Gastrocnemius medialis (tissue), 4 donors: ENCODE results near the gene OPCML. TPM values are rescaled to one million over a fixed set of nuclear protein-coding genes. Genes with fewer than 3 reads are reported as not detected.

Experiments used
- ATAC-seq, 2 donors: fragments of 150-250 bp; one replicate each; pipeline ENCODE4 v1.9.1; 2016
- DNase-seq, 2 donors: peaks; one replicate each; pipeline ENCODE4 v3.0.0-alpha.2; 2019
- H3K27ac ChIP-seq, 4 donors: fragments of 200-600 bp; sonication (generic); 1 replicate in 1 of 4; 2 replicates in 3 of 4; pipeline ENCODE4 v1.5.1; 2016 to 2018; ENCODE audit warnings: mild to moderate bottlenecking in 2 of 4, moderate library complexity in 1 of 4
- H3K27me3 ChIP-seq, 3 donors: fragments of 200-600 bp; sonication (generic) in 2 of 3; 1 replicate in 1 of 3; 2 replicates in 2 of 3; pipeline versions ENCODE4 v1.5.1 to v1.6.0; 2016 to 2019; ENCODE audit warnings: mild to moderate bottlenecking in 1 of 3, moderate library complexity in 1 of 3
- H3K36me3 ChIP-seq, 2 donors: fragments of 200-600 bp; sonication (generic) in 1 of 2; one replicate each; pipeline ENCODE4 v1.5.1; 2017 to 2018
- H3K4me1 ChIP-seq, 2 donors: fragments of 200-600 bp; sonication (generic) in 1 of 2; one replicate each; pipeline ENCODE4 v1.5.1; 2016 to 2017; ENCODE audit warnings: mild to moderate bottlenecking in 2 of 2
- H3K4me3 ChIP-seq, 4 donors: fragments of 200-600 bp; sonication (generic) in 3 of 4; 1 replicate in 1 of 4; 2 replicates in 3 of 4; pipeline ENCODE4 v1.5.1; 2016 to 2019; ENCODE audit warnings: mild to moderate bottlenecking in 2 of 4
- H3K9me3 ChIP-seq, 3 donors: fragments of 200-600 bp; sonication (generic) in 2 of 3; 1 replicate in 1 of 3; 2 replicates in 2 of 3; pipeline ENCODE4 v1.5.1; 2016 to 2019
- POLR2A ChIP-seq, 2 donors: fragments of 450-650 bp; IDR thresholded peaks; one replicate each; pipeline ENCODE4 v1.6.1; 2017; ENCODE audit warnings: antibody characterized with exemption in 2 of 2, mild to moderate bottlenecking in 2 of 2, moderate library complexity in 2 of 2
- in situ Hi-C, 4 donors: fragments of 200-750 bp; cut with MboI; loops; one replicate each; pipeline versions ENCODE4 v1.15.0 to v1.8.0; 2017; ENCODE audit warnings: low sequenced_read_pairs in 4 of 4
- intact Hi-C: fragments of 100-400 bp; cut with DNase I; formaldehyde crosslinking; loops from one replicate; pipeline ENCODE4 v1.15.1; 2023; ENCODE audit warnings: low total_unique reads
- total RNA-seq, 4 donors: library from RNA; depleted of rRNA; stranded (reverse); fragments of >200 nt; gene quantifications; one replicate each; pipeline versions ENCODE4 v1.1.0 to v1.2.3, GENCODE V29; 2016
- TF ChIP-seq, protein P1 (sequence below), 5 experiments: fragments of 450-650 bp in 3 of 5; fragments of 200-600 bp in 2 of 5; sonication (generic) in 2 of 5; IDR thresholded peaks in 4 of 5; conservative IDR thresholded peaks in 1 of 5; 1 replicate in 4 of 5; 2 replicates in 1 of 5; pipeline ENCODE4 v1.5.1; 2016 to 2019; ENCODE audit warnings: antibody characterized with exemption in 5 of 5, mild to moderate bottlenecking in 3 of 5, moderate library complexity in 3 of 5

The OPCML gene
- total RNA-seq, 4 donors from 2014 or later = not detected

DNA sequence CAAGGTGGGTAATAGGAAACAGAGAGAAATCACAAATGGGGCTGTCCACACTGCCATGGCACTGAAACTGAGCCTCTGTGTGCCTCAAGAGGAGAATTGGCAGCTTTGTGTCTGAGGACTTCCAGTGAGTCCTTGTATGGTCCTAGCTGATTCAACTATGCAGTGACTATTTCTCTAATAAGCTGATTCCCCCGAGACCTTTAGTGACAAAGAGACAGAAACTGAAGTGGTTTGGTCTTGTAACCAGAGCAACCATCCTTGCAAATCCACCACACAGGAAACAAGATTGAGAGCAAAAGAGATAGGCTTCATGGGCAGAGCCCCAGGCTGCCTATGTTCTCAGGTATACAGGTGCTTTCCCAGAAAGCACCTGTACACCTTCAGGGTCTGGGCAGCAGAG is 1123.4 kb downstream of the OPCML start:
- intact Hi-C loops = no loop called here
- DNase-seq = no peak
- no peaks in the 10 kb centered on the region for H3K4me1 ChIP-seq
- H3K27ac ChIP-seq = no peak overlapping the region
- no peak overlapping the region for H3K4me3 ChIP-seq
- TF ChIP-seq, protein P1, sequence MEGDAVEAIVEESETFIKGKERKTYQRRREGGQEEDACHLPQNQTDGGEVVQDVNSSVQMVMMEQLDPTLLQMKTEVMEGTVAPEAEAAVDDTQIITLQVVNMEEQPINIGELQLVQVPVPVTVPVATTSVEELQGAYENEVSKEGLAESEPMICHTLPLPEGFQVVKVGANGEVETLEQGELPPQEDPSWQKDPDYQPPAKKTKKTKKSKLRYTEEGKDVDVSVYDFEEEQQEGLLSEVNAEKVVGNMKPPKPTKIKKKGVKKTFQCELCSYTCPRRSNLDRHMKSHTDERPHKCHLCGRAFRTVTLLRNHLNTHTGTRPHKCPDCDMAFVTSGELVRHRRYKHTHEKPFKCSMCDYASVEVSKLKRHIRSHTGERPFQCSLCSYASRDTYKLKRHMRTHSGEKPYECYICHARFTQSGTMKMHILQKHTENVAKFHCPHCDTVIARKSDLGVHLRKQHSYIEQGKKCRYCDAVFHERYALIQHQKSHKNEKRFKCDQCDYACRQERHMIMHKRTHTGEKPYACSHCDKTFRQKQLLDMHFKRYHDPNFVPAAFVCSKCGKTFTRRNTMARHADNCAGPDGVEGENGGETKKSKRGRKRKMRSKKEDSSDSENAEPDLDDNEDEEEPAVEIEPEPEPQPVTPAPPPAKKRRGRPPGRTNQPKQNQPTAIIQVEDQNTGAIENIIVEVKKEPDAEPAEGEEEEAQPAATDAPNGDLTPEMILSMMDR (IDR thresholded peaks at IDR 0.05 in 4 of 5, conservative IDR thresholded peaks at IDR 0.05 in 1 of 5) = no peak
- TF ChIP-seq POLR2A (IDR thresholded peaks at IDR 0.05) = no peak
- ATAC-seq = no peak
- no peaks in the 10 kb centered on the region for H3K27me3 ChIP-seq
- in situ Hi-C loops = no loop called here
- no peaks in the 10 kb centered on the region for H3K36me3 ChIP-seq
- H3K9me3 ChIP-seq = no peaks in the 10 kb centered on the region

DNA sequence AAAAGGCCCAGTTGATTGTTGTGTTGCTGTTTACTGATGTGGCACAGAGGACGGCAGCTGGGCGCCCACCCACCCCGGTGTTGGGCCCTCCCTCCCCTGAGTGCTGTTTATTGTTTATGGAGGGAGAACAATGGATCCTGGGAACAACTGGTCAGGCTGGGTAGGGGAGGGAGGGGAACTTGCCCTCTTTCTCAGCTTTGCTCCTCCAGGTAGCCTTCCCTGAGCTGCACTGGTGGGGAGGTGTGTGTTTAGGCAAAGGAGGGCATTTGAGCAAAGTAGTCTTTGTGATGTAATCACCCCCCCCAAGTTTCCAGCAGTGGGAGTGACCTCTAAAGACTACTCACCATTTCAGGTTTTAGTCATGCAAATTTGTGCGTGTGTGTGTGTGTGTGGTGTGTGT is 1126.6 kb downstream of the OPCML start:
- in situ Hi-C loops (no loop called here), intact Hi-C loops (no loop called here)
- no peak overlapping the region for H3K27ac ChIP-seq
- H3K36me3 ChIP-seq = no peaks in the 10 kb centered on the region
- no peaks in the 10 kb centered on the region for H3K4me1 ChIP-seq
- no peaks in the 10 kb centered on the region for H3K27me3 ChIP-seq
- no peak for ATAC-seq
- H3K9me3 ChIP-seq = no peaks in the 10 kb centered on the region
- TF ChIP-seq POLR2A (IDR thresholded peaks at IDR 0.05) = no peak
- TF ChIP-seq, protein P1 (IDR thresholded peaks at IDR 0.05 in 4 of 5, conservative IDR thresholded peaks at IDR 0.05 in 1 of 5) = no peak
- no peak overlapping the region for H3K4me3 ChIP-seq
- DNase-seq = no peak

DNA sequence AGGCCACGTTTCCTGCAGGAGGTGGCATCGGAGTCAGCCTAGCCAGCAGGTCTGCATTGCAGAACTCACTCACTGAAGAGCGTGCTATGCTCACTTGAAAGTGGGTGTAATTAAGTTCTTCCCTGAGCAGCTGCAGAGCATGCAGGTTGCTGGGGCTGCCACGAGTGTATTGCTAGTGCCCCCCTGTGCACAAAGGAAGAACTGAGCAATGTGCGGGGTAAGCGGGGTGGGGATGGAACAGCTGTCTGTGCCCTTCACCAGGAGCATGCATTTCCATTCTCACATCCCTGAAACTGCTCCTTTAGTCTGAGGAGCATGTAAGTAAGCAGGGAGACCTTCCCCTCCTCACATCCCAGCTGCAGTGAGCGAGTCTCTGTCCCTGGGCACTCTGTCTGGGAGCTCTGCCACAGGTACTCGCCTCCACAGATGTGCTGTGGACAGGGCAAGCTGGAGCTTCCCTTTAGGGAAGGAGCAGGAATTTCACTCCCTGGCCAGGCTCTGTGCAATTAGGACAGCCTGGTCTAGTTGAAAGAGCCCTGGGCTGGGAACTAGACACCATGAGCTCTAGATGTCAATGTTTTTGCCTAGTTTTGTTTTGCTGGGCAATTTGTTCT is 1130.1 kb downstream of the OPCML start:
- in situ Hi-C loops (no loop called here), intact Hi-C loops (loop anchor here (5.0 kb wide), 1 partner anchor 290 kb away; no protein-coding TSS in a partner anchor)
- Histone ChIP-seq H3K4me1 (no peaks in the 10 kb centered on the region), H3K36me3 (no peaks in the 10 kb centered on the region), H3K4me3 (no peak overlapping the region), H3K9me3 (no peaks in the 10 kb centered on the region), H3K27ac (no peak overlapping the region), H3K27me3 (no peaks in the 10 kb centered on the region)
- no peak for DNase-seq
- peak in 1 of 2 donors; percentile 63 for ATAC-seq
- TF ChIP-seq, protein P1 (IDR thresholded peaks at IDR 0.05 in 4 of 5, conservative IDR thresholded peaks at IDR 0.05 in 1 of 5) = peak in 3 of 5 experiments; percentile 13 to 48 (median 32)
- no peak for TF ChIP-seq POLR2A (IDR thresholded peaks at IDR 0.05)

DNA sequence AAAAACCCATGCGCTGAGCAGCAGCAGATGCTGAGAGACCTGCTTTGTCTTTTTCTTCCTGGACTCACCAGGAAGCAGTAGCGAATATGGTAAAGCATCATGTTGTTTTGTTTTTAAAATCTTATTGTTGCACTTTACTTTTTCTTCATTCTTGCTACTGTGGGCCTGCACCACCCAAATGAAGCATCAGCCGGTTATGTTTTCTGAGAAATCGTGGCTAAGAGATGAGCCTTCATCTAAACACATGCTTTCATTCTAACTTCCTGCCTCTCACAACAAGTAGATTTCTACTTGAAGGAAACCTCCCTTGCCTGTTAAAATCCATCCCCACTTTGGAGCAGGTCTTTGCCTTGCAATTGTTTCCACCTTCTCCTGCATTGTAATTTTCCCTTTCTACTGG is 1136.0 kb downstream of the OPCML start:
- H3K36me3 ChIP-seq = no peaks in the 10 kb centered on the region
- DNase-seq (no peak), ATAC-seq (no peak)
- no peaks in the 10 kb centered on the region for H3K27me3 ChIP-seq
- H3K4me1 ChIP-seq = no peaks in the 10 kb centered on the region
- intact Hi-C loops = no loop called here
- no peaks in the 10 kb centered on the region for H3K9me3 ChIP-seq
- no peak overlapping the region for H3K27ac ChIP-seq
- H3K4me3 ChIP-seq = no peak overlapping the region
- no peak for TF ChIP-seq POLR2A (IDR thresholded peaks at IDR 0.05)
- TF ChIP-seq, protein P1 (IDR thresholded peaks at IDR 0.05 in 4 of 5, conservative IDR thresholded peaks at IDR 0.05 in 1 of 5) = no peak
- in situ Hi-C loops = no loop called here

DNA sequence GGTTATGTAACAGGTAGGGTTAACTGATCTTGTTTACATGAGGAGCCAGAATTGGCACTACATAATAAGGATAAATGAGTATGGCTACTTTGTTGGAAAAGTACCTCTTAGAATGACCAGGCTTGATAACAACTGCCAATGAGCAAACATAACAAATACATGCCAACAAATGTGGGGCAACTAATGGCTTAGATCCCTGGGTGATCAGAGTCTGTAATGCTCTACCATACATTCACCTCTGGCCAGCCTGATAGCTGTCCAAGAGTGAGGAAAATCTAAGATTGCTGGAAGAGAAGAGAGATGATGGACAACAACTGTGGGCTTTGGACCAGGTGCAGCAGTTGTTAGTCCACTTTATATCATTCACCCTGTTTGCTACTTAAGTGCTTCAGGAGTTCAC is 1136.9 kb downstream of the OPCML start:
- no peaks in the 10 kb centered on the region for H3K27me3 ChIP-seq
- in situ Hi-C loops = no loop called here
- intact Hi-C loops = no loop called here
- ATAC-seq (no peak), DNase-seq (no peak)
- no peak overlapping the region for H3K4me3 ChIP-seq
- H3K4me1 ChIP-seq = no peaks in the 10 kb centered on the region
- no peaks in the 10 kb centered on the region for H3K36me3 ChIP-seq
- no peaks in the 10 kb centered on the region for H3K9me3 ChIP-seq
- H3K27ac ChIP-seq = no peak overlapping the region
- no peak for TF ChIP-seq POLR2A (IDR thresholded peaks at IDR 0.05)
- TF ChIP-seq, protein P1 (IDR thresholded peaks at IDR 0.05 in 4 of 5, conservative IDR thresholded peaks at IDR 0.05 in 1 of 5) = no peak
